Measurements from ENCODE around the gene SENP1.

GRCh38 chr12:48106681-48107613 is 1.1 kb upstream of the SENP1 start:
- TF ChIP-seq POLR2A (IDR thresholded peaks at IDR 0.05) (no peak), CTCF (IDR thresholded peaks at IDR 0.05) (no peak)
